ENCODE measurements around the gene NECAB3. TPM values are rescaled to one million over a fixed set of nuclear protein-coding genes. Genes with fewer than 3 reads are reported as not detected.
"Not testable (repeated sequence)": the region's sequence is repeated elsewhere in the genome, so short reads cannot be mapped to it uniquely, and the experiment has no call there.

Gene NECAB3
- polyA plus RNA-seq, 1 of the 3 experiments (the other 2 are of a cell fraction): 20.1 TPM

- CTCF ChIA-PET: interaction anchor here (0.7 to 1.2 kb wide), 3 partner anchors 18 to 41 kb away, joined by 3 to 4 read pairs (median 3); partner anchors contain the start of gene ACTL10
These were observed 38.9 kb downstream of the NECAB3 start for GRCh38 chr20:33635341-33635740.

GRCh38 chr20:33631910-33632309 is 42.3 kb downstream of the NECAB3 start:
- POLR2A ChIA-PET; H3K27me3 ChIP-seq (ENCODE audit: insufficient read depth); H3F3A ChIP-seq (replicated peaks; ENCODE audit: insufficient read depth); H3K9ac ChIP-seq; DNase-seq; H3K4me3 ChIP-seq (ENCODE audit: low read depth in 2 of 2, low read length in 1 of 2); H3K9me3 ChIP-seq; H4K20me1 ChIP-seq (ENCODE audit: insufficient read depth); H3K79me2 ChIP-seq (ENCODE audit: insufficient read depth); H3K9me2 ChIP-seq; H3K4me2 ChIP-seq; H2AFZ ChIP-seq (ENCODE audit: low read depth); H3K4me1 ChIP-seq (ENCODE audit: control insufficient read depth in 1 of 2, insufficient read depth in 2 of 2, low read depth in 1 of 2, low read length in 1 of 2); H3K27ac ChIP-seq (ENCODE audit: low read depth in 2 of 2, low read length in 1 of 2): not testable (repeated sequence)
- WGBS (ENCODE audit: low lambda C conversion rate): 79% methylated on average over 4 of the region's 4 CpGs
- peaks cover 22 to 32% of the 10 kb centered on the region in 2 experiments for H3K36me3 ChIP-seq (replicated peaks in 1 of 2; ENCODE audit: control insufficient read depth in 1 of 2, insufficient read depth in 2 of 2, low read length in 1 of 2)
- CTCF ChIA-PET: interaction anchor here (0.6 kb wide), 1 partner anchor 13 kb away, joined by 3 read pairs; no protein-coding TSS in a partner anchor

More at GRCh38 chr20:33635341-33635740, 38.9 kb downstream of the NECAB3 start:
- H3K4me1 ChIP-seq (ENCODE audit: control insufficient read depth in 1 of 2, insufficient read depth in 2 of 2, low read depth in 1 of 2, low read length in 1 of 2): no peaks in the 10 kb centered on the region; a peak in 1 of 4 replicates
- H3F3A ChIP-seq (replicated peaks; ENCODE audit: insufficient read depth): peaks cover 5% of the 10 kb centered on the region
- no peak overlapping the region for H3K9ac ChIP-seq
- peaks cover 25 to 27% of the 10 kb centered on the region in 2 experiments for H3K36me3 ChIP-seq (replicated peaks in 1 of 2; ENCODE audit: control insufficient read depth in 1 of 2, insufficient read depth in 2 of 2, low read length in 1 of 2)
- no peak overlapping the region; a peak in 1 of 4 replicates for H3K27ac ChIP-seq (ENCODE audit: low read depth in 2 of 2, low read length in 1 of 2)
- H3K4me2 ChIP-seq: no peak overlapping the region
- H3K27me3 ChIP-seq (ENCODE audit: insufficient read depth): no peaks in the 10 kb centered on the region
- H2AFZ ChIP-seq (ENCODE audit: low read depth): no peak overlapping the region
- H3K9me3 ChIP-seq: no peaks in the 10 kb centered on the region
- H4K20me1 ChIP-seq (ENCODE audit: insufficient read depth): no peaks in the 10 kb centered on the region
- TF ChIP-seq USF1 (IDR thresholded peaks at IDR 0.05; ENCODE audit: borderline replicate concordance, low read depth) (no peak), POLR2AphosphoS5 (IDR thresholded peaks at IDR 0.05; ENCODE audit: low read depth, low read length) (no peak), FOSL2 (IDR thresholded peaks at IDR 0.05; ENCODE audit: borderline replicate concordance, low read depth) (no peak), GABPA (IDR thresholded peaks at IDR 0.05; ENCODE audit: low read depth) (no peak), RXRA (IDR thresholded peaks at IDR 0.05; ENCODE audit: borderline replicate concordance, low read depth) (no peak), ELF1 (IDR thresholded peaks at IDR 0.05) (no peak), JUND (IDR thresholded peaks at IDR 0.05) (no peak), TAF1 (IDR thresholded peaks at IDR 0.05; ENCODE audit: borderline replicate concordance, low read depth, low read length) (no peak)
- POLR2A ChIA-PET: no interaction called here
- DNase-seq: no peak
- H3K9me2 ChIP-seq: no peaks in the 10 kb centered on the region
- no peak overlapping the region for H3K4me3 ChIP-seq (ENCODE audit: low read depth in 2 of 2, low read length in 1 of 2)
- WGBS (ENCODE audit: low lambda C conversion rate): 96% methylated on average over 3 of the region's 3 CpGs
- no peaks in the 10 kb centered on the region for H3K79me2 ChIP-seq (ENCODE audit: insufficient read depth)

GRCh38 chr20:33630507-33630906 is 43.7 kb downstream of the NECAB3 start:
- Histone ChIP-seq H3F3A (replicated peaks; ENCODE audit: insufficient read depth) (peaks cover 5% of the 10 kb centered on the region), H2AFZ (ENCODE audit: low read depth) (no peak overlapping the region), H3K4me1 (ENCODE audit: control insufficient read depth in 1 of 2, insufficient read depth in 2 of 2, low read depth in 1 of 2, low read length in 1 of 2) (no peaks in the 10 kb centered on the region; a peak in 1 of 4 replicates), H3K9me2 (no peaks in the 10 kb centered on the region), H3K9me3 (no peaks in the 10 kb centered on the region), H3K79me2 (ENCODE audit: insufficient read depth) (no peaks in the 10 kb centered on the region), H4K20me1 (ENCODE audit: insufficient read depth) (no peaks in the 10 kb centered on the region), H3K27ac (ENCODE audit: low read depth in 2 of 2, low read length in 1 of 2) (no peak overlapping the region), H3K4me2 (no peak overlapping the region), H3K36me3 (replicated peaks in 1 of 2; ENCODE audit: control insufficient read depth in 1 of 2, insufficient read depth in 2 of 2, low read length in 1 of 2) (peaks cover 24 to 36% of the 10 kb centered on the region in 2 experiments), H3K9ac (no peak overlapping the region), H3K27me3 (ENCODE audit: insufficient read depth) (no peaks in the 10 kb centered on the region), H3K4me3 (ENCODE audit: low read depth in 2 of 2, low read length in 1 of 2) (no peak overlapping the region)
- WGBS (ENCODE audit: low lambda C conversion rate): 100% methylated on average over 4 of the region's 4 CpGs
- CTCF ChIA-PET: interaction anchor here (0.9 to 1.3 kb wide), 2 partner anchors 10 to 14 kb away, joined by 3 to 4 read pairs; no protein-coding TSS in a partner anchor
- no peak for DNase-seq
- POLR2A ChIA-PET: no interaction called here
- no peak for TF ChIP-seq ZBTB33 (IDR thresholded peaks at IDR 0.05; ENCODE audit: borderline replicate concordance, low read depth)
- TF ChIP-seq TEAD4 (IDR thresholded peaks at IDR 0.05; ENCODE audit: borderline replicate concordance, insufficient read depth): no peak
- no peak for TF ChIP-seq RFX5 (IDR thresholded peaks at IDR 0.05; ENCODE audit: low read length)
- TF ChIP-seq CTCF (IDR thresholded peaks at IDR 0.05): no peak
- TF ChIP-seq USF2 (IDR thresholded peaks at IDR 0.05; ENCODE audit: borderline replicate concordance, low read depth, low read length): no peak
- TF ChIP-seq SMC3 (IDR thresholded peaks at IDR 0.05; ENCODE audit: low read depth, low read length): no peak
- TF ChIP-seq FOXJ3 (CRISPR knock-in tag; IDR thresholded peaks at IDR 0.05): no peak
- no peak for TF ChIP-seq TAF1 (IDR thresholded peaks at IDR 0.05; ENCODE audit: borderline replicate concordance, low read depth, low read length)
- TF ChIP-seq YY1 (IDR thresholded peaks at IDR 0.05; ENCODE audit: low read depth): no peak
- no peak for TF ChIP-seq NFIC (IDR thresholded peaks at IDR 0.05; ENCODE audit: borderline replicate concordance)
